Neural cell (in vitro differentiated cells): ENCODE data around the gene LDLRAD3.

Experiments
- SMC3 ChIP-seq: fragments of 450-650 bp; conservative IDR thresholded peaks from 2 replicates; pipeline ENCODE4 v1.6.1; 2014; ENCODE audit warnings: antibody characterized with exemption, mild to moderate bottlenecking, moderate library complexity; ENCODE audit not compliant: poor library complexity
- TF ChIP-seq, protein P1 (sequence below): fragments of 450-650 bp; IDR thresholded peaks from 2 replicates; pipeline ENCODE4 v1.5.1; 2014; ENCODE audit warnings: antibody characterized with exemption, mild to moderate bottlenecking, moderate library complexity; ENCODE audit not compliant: poor library complexity, severe bottlenecking

DNA sequence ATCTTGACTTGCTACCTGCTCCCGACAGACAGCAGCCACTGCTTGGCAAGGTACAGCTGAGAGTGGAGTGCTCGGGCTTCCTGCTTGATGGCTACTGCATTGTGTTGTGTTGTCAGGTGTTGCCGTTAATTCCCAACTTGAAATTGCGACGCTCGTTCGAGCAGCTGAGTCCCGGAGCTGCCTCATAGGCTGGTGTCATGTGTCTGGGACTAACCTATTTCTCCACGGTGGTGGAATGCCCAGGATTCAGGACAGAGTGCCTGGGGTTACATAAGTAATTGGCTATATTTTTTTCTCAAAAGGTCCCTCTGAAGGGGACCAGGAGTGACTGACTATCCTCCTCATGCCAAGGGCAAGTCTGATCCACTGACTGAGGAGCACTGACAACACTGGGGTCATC, 326.8 kb downstream of the LDLRAD3 start:
- TF ChIP-seq SMC3, result no peak
- TF ChIP-seq, protein P1, sequence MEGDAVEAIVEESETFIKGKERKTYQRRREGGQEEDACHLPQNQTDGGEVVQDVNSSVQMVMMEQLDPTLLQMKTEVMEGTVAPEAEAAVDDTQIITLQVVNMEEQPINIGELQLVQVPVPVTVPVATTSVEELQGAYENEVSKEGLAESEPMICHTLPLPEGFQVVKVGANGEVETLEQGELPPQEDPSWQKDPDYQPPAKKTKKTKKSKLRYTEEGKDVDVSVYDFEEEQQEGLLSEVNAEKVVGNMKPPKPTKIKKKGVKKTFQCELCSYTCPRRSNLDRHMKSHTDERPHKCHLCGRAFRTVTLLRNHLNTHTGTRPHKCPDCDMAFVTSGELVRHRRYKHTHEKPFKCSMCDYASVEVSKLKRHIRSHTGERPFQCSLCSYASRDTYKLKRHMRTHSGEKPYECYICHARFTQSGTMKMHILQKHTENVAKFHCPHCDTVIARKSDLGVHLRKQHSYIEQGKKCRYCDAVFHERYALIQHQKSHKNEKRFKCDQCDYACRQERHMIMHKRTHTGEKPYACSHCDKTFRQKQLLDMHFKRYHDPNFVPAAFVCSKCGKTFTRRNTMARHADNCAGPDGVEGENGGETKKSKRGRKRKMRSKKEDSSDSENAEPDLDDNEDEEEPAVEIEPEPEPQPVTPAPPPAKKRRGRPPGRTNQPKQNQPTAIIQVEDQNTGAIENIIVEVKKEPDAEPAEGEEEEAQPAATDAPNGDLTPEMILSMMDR, result no peak
